Ureter (tissue), 1 donor: ENCODE data around the gene CLK2. TPM values are rescaled to one million over a fixed set of nuclear protein-coding genes. Genes with fewer than 3 reads are reported as not detected.
A peak's percentile ranks its signal among the peaks of the same experiment; 100 is the strongest.
"Not testable (repeated sequence)": the region's sequence is repeated elsewhere in the genome, so short reads cannot be mapped to it uniquely, and the experiment has no call there.

ENCODE experiments used
- DNase-seq: peaks from one replicate; pipeline ENCODE4 v3.0.0-alpha.2; 2020; ENCODE audit warnings: low spot score
- total RNA-seq: library from RNA; stranded (reverse); gene quantifications from one replicate; pipeline ENCODE4 v1.2.4, GENCODE V29; 2023
- donor health status: DM: yes; HTN: yes; CAD: no.

CLK2 gene
- total RNA-seq, 1 donor from 2014 or later, result 80.5 TPM

DNA sequence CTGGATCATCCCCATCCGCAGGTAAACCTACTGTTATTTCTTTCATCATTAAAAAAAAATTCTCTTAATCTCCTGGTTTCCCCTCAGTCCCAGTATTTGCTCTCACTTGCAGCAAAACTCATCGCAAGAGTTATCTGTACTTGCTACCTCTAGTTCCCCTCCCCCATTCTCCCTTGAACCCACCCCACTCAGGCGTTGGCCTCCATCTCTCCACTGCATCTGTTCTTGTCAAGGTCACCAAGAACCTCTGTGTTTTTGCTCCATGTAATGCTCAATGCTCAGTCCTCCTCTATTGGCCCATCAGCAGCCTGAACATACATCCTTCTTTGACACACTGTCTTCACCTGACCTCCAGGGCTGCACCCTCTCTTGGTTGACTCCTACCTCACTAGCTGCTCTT is 23.4 kb upstream of the CLK2 start:
- DNase-seq, result no peak

DNA sequence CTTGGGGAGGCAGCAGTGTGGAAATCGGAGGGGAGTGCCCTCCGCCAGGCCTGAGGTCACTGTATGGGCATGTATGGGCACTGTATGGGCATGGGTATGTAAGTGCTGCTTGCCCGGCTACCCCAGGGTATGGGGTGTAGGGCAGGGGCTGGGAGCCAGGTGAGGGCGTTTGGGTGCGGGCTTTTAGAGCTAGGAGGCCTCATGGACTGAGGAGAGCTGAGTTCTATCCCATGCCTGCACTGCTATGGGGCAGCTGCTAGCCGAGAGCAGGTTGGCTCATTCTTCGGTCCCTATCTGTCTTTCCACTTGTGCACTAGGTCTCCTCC is 22.6 kb upstream of the CLK2 start:
- no peak for DNase-seq

- DNase-seq, result no peak
Measured at GRCh38 chr1:155295183-155295941, 22.1 kb upstream of the CLK2 start.

GRCh38 chr1:155294520-155295182 is 21.3 kb upstream of the CLK2 start:
- DNase-seq, result no peak

- DNase-seq, result no peak
Measured at GRCh38 chr1:155293086-155293749, 19.9 kb upstream of the CLK2 start.

GRCh38 chr1:155291006-155291405 is 17.7 kb upstream of the CLK2 start:
- not testable (repeated sequence) for DNase-seq

DNA sequence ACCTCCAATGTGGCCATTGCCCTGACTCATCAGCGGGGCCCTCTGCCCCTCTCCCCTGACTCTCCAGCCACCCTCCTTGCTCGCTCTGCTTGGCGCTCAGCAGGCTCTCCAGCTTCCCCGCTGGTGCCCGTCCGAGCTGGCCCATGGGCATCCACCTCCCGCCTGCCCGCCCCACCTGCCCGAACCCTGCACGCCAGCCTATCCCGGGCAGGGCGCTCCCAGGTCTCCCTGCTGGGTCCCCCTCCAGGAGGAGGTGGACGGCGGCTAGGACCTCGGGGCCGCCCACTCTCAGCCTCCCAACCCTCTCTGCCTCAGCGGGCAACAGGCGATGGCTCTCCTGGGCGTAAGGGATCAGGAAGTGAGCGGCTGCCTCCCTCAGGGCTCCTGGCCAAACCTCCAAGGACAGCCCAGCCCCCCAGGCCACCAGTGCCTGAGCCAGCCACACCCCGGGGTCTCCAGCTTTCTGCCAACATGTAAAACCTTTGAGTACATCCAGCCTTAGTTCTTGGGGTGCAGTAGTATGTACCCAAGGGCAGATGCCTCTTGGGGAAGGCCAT is 14.8 kb upstream of the CLK2 start:
- DNase-seq, result no peak

GRCh38 chr1:155286544-155286943 is 13.2 kb upstream of the CLK2 start:
- no peak for DNase-seq

DNA sequence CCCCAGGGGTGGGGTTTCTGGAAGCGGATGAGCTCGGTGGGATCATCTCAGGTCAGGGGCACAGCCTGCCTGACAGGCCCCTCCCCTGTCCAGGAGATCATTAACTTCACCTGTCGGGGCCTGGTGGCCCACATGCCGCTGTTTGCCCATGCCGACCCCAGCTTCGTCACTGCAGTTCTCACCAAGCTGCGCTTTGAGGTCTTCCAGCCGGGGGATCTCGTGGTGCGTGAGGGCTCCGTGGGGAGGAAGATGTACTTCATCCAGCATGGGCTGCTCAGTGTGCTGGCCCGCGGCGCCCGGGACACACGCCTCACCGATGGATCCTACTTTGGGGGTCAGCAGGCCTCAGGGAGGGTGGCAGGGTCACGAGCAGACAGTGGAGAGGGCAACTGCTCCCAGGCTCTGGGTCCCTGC is 12.3 kb upstream of the CLK2 start:
- no peak for DNase-seq

DNA sequence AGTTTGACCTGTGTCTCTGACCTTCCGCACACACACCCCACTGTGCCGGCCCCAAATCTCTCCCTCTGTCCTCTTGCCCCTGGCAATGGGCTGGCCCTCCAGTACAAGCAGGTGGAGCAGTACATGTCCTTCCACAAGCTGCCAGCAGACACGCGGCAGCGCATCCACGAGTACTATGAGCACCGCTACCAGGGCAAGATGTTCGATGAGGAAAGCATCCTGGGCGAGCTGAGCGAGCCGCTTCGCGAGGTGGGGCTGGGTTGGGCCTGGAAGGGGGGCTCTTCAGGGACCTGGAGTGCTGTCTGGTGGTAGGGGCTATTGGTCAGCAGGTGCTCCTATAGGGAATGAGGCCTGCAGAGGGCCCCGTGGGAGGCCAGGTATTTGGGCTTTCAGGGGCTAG is 11.8 kb upstream of the CLK2 start:
- DNase-seq, result no peak

- DNase-seq, result no peak
Measured at GRCh38 chr1:155284476-155284875, 11.2 kb upstream of the CLK2 start.

DNA sequence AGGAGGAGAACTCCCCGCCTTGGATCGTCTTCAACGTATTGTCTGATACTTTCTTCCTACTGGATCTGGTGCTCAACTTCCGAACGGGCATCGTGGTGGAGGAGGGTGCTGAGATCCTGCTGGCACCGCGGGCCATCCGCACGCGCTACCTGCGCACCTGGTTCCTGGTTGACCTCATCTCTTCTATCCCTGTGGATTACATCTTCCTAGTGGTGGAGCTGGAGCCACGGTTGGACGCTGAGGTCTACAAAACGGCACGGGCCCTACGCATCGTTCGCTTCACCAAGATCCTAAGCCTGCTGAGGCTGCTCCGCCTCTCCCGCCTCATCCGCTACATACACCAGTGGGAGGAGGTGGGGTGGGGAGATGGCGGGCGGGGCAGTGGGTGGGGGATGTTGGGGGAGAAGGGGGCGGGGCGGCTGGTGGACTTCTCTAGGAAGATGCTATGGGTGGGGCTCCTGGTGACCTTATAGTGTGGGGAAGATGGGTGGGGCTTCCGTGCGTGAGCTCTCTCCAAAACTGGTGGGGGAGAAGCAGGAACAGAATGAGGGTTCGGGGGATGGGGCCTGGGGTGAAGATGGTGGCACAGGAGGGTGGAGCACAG is 9.3 kb upstream of the CLK2 start:
- DNase-seq, result no peak

DNA sequence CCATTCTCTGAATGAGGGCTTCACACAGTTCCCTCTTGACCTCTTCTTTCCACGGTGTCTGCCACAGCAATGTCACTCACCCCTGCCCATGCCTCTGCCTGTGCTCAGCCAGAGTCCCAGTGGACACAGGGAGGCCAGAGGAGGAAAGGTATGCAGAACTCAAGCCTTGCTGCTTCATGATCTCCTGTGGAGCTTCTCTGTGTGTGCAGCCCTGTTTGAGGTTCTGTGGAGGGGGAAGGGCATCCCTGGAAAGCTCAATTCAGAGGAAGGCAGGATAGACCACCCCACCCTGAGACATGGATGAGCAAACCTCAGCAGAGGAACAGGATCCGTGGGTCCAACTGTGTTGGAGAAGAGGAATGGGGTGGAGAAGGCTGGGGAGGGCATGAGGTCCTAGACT is 6.0 kb upstream of the CLK2 start:
- no peak for DNase-seq

DNA sequence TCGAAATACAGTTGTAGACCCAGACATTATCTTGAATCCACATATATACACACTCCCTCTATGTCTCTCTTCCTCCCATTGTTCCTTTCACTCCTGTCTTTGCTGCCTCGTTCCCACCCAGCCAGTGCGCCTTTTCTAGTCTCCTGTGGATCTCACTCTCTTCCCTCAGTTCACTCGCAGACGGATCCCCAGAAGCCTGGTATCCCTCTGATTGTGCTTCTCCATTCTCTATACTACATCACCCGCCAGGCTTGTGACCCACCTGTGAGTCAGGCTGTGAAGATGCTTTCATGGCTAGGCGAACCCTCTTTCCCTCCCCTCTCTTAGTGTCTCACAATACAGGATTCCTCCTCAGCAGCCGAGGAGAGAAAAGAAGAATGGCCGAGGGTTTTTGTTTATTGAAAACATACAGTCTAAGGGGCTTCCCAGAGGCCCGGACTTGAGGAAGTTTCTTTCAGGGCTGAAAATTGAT is 5.4 kb upstream of the CLK2 start:
- no peak for DNase-seq

- DNase-seq, result peak; percentile 64
Measured at GRCh38 chr1:155277902-155278688, 4.8 kb upstream of the CLK2 start.

- peak; percentile 98 for DNase-seq
Measured at GRCh38 chr1:155277070-155277901, 4.0 kb upstream of the CLK2 start, which contains the start of gene HCN3. TSS of gene HCN3 (plus strand) at chr1:155277463. CDS start at chr1:155277591, 128 bp downstream.

DNA sequence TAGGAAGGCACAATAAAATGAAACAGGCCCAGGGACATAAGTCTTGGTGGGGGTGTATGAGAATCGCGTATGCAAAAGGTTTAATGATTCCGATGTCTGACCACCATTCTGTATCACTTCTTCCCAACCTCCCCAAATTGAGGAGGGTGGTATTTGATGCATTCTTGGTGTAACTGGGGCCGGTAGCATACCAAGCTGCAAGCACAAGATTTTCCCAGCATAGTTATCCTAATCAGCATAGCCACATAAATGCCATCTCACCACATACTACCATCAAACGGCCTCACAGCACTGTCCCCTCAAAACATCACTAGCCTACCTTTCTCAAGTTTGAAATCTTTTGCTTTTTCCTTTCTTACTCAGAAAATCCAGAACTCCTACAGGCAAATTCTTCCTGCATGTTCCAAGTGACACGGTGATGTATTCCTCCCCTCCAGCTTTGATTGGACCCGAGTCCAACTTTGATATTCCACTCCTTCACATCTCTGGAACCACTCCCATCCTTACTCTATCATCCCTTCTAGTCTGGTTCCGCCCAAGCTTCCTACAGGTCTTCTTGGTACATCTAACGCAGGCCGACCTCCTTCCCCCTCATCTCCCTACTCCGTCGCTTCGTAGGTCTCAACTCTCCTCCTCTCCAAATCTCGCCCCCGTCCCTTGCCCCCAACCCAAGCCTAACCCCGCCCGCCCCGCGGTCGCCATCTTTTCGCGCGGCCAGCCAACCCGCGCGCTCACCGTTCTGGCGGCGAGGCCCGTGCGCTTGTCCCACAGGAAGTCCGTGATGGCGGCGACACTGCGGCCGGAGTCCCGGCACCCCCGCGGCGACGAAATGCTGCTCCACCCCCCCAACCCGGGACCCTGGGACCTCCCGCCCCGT is 600 bp downstream of the CLK2 start:
- no peak for DNase-seq

GRCh38 chr1:155269381-155269780 is 3.9 kb downstream of the CLK2 start:
- no peak for DNase-seq

DNA sequence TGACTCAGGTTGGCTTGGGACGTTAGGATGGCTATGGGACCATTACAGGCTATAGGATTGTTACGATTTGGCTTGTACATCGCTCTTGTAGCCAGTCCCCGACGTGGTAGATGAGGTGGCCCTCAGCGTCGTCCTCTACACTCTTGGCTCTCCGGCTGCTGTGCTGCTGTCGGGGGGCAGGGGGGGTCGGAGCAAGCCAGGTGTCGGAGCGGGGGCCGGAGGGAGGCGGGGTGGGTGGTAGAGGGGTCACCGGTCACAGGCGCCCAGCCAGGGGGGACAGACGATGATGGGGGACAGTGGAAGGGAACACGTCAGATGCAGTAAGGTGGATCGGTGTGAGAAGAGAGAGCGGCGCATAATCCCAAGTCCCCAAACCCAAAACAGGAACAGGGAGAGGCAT is 4.7 kb downstream of the CLK2 start:
- DNase-seq, result no peak
